NCI-H1694 (cell line): ENCODE data around the gene GRPEL1.
"Not testable (repeated sequence)": the region's sequence is repeated elsewhere in the genome, so short reads cannot be mapped to it uniquely, and the experiment has no call there.

Experiments
- DNase-seq: peaks from one replicate; lab custom pipeline; 2025; lab: John Stamatoyannopoulos, UW

GRPEL1 gene

DNA sequence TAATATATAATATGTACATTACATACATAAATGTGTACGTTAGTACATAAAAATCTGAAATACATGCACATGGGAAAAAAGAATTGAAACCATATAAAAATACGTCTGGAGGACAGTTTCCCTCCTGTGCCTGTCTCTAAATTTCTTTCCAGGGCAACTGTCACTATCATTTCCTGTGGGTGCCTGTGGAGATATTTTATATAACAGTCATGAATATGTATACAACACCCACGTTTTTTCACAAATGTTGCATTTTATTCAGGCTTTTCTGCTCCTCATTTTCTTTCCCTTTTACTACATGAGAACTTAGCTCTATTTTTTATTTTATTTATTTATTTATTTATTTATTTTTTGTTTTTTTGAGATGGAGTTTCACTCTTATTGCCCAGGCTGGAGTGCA is 24.2 kb upstream of the GRPEL1 start:
- no peak for DNase-seq

DNA sequence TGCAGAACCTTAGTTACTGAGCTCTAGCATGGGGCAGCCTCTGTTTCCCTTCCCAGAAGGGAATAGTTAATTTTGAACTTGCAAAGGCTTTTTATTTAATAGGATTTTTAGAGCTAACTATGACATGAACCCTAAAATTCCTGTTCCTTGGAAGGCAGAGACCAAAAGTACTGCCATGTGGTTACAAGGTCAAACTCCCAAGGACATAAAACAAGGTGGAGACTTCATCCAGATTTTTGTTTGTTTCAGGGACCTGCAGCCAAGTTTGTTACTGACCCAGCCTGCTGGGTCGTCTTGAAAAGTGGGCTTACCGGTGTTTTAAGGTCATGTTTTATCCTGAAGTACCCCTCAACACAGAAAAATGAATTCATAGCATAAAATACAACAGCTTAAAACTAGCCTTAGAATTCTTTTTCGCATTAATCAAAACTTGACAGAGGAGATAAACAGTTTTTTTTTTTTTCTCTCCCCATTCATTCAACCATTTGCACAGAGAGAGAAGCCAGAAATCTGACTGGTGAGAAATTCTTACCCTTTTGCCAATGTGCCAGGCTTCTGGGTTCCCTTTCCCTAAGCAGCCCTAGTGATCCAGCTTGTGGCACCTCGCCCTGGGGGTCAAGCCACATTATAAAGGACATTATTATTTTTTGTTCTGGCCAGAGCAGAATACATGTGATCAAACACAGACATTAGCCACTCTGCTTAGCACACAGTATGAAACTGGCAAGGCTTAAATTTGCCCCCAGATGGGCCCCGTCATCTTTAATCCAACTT is 21.5 kb upstream of the GRPEL1 start:
- no peak for DNase-seq

DNA sequence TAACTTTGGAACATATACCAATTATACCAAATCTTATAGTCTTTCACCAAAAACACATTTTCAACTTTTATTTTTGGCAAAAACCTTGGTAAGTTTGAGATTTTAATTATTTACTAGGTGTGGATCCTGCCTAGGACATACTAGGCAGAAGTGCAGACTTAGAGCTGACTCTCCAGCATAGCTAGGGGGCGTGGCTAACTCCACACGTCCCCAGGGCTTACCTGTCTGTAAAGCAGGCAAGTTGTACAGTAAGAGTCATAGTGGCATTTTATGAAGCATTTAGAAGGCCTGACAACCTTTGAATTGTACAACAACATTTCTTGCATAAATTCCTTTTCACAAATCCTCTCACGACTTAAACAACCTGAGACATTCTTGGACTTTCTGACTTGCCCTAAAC is 19.2 kb upstream of the GRPEL1 start:
- no peak for DNase-seq

DNA sequence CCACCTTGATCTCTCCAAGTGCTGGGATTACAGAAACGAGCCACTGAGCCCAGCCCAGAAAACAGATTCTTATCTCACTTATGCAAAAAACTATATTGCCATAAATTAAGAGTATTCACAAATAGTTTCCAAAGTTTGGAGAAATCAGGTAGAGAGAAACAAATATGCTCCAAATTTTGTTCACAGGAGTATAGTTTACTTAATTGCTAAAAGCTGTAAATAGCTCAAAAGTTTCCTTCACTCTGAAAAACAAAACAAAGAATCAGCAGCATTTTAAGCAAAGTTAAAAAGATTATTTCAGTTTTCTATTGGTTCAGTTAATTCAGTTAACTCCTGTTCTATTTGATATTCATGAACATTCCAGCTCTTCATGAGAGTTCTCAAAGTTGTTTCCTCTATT is 18.5 kb upstream of the GRPEL1 start:
- DNase-seq, result no peak

DNA sequence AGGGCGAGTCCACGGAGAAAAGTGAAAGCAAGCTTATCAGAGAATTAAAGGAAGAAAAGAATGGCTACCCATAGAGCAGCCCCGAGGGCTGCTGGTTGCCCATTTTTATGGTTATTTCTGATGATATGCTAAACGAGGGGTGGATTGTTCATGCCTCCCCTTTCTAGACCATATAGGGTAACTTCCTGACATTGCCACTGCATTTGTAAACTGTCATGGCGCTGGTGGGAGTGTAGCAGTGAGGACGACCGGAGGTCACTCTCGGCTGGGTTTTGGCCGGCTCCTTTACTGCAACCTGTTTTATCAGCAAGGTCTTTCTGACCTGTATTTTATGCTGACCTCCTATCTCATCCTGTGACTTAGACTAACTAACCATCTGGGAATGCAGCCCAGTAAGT is 16.7 kb upstream of the GRPEL1 start:
- not testable (repeated sequence) for DNase-seq

DNA sequence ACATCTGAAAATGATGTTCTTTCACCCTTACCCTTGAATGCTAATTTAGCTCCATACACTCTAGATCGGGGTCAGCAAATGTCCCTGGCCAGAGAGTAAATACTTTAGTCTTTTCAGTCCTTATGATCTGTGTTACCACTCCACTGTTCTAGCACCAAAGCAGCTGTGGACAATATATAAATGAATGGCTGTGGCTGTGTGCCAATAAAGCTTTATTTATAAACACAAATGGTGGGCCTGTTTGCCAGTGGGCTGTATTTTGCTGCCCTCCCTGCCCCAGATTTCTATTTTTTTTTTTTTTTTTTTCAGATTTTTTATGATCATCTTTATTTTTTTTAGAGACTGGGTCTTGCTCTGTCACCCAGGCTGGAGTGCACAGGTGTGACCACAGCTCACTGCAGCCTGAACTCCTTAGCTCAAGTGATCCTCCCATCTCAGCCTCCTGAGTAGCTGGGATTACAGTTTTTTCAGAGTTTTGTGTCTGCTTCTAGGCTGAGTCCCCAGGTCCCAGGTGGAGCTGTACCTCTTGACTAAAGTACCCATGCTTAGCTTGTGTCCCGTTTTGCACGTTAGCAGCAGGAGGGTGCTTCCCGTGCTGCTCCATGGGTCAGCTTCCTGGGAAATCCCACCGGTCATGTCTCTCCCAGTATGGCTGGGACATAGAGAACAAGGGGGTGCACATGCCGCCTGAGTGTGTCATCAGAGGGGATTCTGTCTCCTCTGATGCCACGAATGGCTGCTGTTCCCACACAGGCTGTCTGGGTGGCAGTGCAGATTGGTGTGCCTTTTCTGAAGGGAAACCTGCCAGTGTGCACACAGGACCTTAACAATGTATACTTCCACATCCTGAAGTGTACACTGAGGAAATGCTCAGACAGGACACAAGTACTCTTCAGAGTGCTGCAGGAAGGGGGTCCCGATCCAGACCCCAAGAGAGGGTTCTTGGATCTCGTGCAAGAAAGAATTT is 16.0 kb upstream of the GRPEL1 start:
- DNase-seq, result no peak

DNA sequence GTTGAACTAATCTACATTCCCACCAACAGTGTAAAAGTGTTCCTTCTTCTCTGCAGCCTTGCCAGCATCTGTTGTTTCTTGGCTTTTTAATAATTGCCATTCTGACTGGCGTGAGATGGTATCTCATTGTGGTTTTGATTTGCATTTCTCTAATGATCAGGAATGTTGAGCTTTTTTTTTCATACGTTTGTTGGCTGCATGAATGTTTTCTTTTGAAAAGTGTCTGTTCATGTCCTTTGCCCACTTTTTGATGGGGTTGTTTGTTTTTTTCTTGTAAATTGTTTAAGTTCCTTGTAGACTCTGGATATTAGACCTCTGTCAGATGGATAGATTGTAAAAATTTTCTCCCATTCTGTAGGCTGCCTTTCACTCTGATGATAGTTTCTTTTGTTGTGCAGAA is 12.0 kb upstream of the GRPEL1 start:
- not testable (repeated sequence) for DNase-seq

DNA sequence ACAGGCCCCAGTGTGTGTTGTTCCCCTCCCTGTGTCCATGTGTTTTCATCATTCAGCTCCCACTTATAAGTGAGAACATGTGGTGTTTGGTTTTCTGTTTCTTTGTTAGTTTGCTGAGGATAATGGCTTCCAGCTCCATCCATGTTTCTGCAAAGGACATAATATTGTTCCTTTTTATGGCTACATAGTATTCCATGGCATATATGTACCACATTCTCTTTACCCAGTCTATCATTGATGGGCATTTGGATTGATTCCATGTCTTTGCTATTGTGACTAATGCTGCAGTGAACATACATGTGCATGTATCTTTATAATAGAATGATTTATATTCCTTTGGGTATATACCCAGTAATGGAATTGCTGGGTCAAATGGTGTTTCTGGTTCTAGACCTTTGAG is 11.6 kb upstream of the GRPEL1 start:
- not testable (repeated sequence) for DNase-seq

DNA sequence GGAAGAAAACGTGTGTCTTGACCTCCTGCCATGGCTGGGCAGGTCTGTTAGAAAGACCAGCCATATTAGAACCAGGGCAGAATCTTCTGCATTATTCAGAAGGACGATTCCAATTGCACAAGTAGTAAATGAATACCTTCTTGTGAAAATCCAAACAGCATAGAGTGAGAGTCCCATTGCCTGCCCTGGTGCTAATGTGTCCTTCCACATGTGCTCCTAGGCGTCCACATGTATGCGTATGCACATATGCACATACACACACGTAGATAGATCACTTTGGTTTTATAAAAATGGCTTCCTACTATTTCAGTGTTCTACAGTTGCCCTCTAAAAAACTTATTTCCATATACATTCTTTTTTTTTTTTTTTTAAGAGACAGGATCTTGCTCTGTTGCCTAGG is 10.2 kb upstream of the GRPEL1 start:
- no peak for DNase-seq

DNA sequence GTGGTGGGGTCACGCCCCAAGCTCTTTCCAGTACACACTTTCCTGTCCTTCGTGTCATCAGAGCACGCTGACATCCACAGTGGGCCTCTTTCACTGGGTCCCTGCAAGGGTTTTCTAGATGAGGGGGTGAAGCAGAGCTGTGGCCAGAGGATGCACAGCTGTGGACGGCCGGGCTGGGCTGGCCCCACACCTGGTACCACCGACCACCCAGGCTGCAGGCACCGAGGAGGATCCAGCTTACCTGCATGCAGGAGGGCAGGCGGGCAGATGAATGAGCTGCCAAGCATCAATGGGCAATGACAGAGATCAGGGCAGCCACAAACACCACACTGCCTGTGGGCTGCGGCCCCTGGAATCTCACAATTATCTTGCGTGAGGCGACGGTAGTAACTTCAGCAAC is 9.5 kb upstream of the GRPEL1 start:
- no peak for DNase-seq

DNA sequence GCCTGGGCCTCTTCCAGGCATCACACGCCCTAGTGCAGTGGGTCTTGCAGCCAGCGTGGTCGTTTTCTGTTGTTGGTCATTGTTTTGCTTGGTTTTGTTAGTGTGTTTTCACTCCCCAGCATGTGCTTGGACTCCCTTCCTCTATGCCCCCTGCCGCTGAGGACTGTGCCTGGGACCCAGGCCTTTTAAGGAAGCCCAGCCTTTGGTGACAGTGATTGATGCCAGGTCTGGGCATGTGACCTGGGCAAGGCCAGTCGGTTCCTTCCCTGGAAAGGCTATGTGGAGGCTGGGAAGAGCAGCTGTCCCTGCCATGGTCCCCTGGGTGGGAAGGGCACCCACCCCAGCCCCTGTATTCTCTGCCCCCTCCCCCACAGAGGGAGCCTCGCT is 8.8 kb upstream of the GRPEL1 start:
- DNase-seq, result no peak

DNA sequence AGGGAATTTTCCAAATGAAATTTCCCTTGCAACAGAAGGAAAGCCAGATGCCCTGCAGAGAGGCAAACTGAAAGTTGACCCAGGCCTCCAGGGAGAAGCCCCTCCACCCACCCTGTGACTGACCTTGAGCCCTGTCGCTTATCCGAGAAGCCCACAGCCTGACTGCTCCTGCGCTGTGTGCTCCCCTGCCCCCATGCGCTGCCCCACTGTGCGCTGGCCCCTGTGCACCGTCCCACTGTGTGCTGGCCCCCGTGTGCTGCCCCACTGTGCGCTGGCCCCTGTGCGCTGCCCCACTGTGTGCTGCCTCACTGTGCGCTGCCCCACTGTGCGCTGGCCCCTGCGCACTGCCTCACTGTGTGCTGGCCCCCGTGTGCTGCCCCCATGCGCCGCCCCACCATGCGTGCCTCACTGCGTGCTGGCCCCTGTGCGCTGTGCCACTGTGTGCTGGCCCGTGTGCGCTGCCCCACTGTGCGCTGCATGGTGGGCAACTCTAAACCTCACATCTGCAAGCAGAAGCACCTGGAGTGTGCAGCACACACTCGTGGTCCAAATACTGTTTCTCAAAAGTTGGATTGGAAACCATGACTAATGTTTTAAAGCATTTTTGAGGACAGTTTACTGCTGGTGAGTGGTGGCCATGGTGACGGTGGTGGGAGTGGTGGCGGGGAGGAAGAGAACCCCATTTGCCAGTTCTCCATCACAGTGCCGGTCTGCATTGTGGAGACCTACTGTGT is 8.3 kb upstream of the GRPEL1 start:
- DNase-seq, result no peak

DNA sequence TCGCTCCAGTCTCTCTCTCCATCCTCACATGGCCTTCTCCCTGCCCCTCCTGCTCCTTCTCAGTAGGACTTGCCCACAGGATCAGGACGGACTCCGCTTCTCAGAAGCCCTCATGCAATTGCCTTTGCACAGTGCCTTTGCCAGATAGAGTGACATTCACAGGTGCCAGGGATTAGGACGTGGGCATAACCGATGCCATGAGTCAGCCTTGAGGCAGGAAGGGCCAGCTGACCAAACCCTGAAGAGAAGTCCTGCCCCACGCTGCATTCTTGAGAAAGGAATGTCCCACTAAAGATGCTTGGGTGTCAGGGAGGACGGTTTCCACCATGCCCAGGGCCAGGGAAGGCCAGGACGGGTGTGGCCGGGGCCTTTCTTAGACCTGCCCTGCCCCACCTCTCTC is 6.6 kb upstream of the GRPEL1 start:
- no peak for DNase-seq

DNA sequence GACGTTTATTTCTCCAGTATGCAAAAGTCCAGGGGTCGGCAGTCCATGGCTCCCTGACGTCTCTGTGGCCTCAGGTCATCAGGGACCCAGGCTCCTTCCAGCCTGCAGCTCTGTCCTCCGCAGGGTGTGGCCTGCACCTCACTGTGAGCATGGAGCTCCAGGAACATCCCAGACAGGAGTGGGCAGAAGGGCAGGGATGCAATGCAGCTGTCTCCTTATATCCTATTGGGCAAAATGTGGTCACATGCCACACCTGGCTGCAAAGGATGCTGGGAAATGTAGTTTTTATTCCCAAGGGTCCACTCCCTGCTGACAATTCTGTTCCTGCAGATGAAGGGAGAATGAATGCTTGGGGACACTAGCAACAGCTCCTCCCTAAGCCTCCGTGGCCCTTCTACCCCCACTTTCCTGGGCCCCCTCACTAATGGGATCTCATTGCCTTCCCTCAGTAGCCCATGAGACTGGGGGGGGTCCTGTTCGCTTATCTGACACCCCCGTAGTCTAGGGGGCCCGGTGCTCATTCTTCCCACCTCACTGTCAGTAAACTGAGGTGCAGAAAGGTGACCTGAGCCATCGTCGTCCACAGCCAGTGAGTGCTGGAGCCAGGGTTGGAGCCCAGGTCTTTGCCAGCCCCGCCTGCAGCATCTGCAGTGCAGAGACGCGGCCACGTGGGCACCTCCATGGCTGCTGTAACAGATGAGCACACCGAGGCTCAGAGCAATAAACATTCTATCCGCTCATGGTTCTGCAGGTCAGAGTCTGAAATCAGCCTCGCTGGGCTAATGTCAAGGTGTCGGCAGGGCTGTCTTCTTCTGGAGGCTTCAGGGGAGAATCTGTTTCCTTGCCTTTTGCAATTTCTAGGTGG is 5.9 kb upstream of the GRPEL1 start:
- DNase-seq, result peak; percentile 73

DNA sequence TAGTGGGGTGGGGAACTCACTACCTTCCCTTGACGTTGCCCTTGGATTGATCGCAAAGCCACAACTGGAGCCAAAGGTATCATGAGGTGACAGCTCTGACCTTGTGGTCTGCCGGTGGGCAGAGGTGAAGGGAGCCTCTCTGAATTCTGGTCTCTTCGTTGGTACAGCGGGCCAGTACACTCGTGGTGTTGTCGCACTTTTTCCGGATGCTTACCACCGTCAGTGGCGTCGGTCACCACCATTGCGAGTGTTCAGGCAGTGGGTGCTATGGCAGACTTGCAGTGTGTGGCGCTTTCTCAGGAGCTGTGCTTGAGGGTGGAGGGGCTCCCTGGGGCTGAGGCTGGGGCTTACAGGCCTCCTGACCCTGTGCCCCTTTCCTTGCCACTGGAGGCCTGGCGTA is 5.2 kb upstream of the GRPEL1 start:
- DNase-seq, result no peak

DNA sequence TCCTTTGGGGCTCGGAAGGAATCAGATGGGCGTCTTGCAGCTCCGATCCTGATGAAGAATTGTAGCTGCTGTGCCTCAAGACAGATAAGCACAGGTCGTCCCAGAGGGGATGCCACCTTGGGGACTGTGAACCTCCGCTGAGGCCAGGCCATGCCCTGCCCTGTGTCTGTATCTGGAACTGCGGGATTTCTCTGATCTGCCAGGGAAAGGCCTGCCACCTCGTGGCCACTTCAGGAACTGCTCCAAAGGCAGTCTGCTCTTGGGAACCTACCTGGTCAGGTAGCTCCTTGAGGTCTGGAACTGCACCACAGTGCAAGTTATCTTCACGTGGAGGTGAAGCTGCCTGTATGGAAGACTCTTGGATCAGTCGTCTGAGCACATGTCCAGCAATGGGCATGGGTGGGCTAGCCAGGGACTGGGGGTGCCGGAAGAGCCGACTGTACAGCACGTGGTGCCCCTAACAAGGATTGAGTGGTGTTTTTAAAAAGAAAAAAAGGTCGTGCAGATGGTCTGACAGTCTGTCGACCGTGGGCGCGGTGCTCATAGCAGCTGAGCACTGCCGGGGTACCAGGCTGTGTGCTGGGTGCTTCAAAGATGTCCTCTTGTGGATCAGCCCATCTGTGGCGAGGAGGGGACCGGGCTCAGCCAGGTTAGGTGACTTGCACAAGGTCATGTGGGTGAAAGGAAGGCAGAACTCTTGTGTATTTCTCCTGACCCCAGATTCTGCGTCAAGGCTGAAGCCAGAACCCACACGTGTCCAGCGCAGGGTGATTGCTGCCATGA is 3.1 kb upstream of the GRPEL1 start:
- DNase-seq, result peak; percentile 68

DNA sequence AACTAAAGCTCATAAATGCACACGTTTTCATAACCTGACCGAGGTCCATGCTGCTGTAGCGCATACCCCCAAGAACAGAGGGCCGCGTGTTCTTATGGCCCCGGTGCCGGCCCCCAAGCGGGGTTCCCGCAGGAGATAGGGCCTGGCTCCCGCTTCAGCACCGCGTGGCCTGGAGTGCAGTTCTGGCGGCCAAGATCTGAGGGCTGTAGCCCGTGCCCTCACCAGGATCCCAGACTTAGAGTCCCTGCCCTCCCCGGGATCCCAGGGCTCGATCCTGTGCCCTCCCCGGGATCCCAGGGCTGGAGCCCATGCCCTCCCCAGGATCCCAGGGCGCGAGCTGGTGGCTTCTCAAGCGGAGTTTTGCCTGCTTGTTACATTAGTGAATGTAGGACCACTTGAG is 1.0 kb upstream of the GRPEL1 start:
- no peak for DNase-seq

DNA sequence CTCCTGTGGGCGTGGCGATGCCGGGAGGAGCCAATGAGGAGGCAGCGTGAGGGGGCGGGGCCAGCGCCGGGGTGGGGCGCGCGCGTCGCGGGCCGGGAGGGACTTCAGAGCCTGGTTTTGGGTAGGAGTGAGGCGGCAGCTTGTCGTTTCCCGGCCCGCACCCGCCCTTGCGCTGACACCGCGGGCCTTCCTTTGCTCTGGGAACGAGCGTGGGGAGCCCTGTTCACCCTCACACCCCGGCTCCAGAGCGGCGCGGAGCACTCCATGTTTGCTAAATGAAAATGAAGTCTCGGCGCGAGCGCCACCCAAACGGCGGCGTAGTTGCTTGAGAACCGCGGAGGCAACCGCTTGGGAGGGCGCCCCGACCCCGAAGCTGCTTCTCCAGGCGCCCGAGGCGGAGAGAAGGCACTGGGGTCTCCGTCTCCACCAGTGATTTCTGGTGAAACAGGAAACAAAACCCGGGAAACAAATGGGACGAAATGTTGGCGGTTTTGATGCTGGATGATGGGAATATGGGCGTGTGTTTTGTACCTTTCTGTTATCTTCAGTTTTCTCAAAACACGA is 497 bp upstream of the GRPEL1 start:
- no peak for DNase-seq

DNA sequence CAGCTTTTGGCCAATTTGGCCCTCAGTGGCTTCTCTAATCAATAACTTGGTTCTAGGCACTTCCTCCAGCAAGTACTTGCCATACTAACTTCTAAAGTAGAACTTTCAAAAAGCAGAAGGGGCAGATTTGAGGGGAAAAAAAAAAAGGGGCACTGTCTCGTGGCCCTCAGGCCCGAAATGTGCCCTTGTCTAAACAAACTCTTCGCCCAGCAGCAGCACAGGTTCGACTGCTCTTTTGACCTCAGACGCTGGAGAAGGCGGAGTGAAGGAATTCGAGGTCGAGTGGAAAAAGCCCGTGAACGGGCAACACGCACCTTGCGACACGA is 775 bp downstream of the GRPEL1 start:
- DNase-seq, result no peak

DNA sequence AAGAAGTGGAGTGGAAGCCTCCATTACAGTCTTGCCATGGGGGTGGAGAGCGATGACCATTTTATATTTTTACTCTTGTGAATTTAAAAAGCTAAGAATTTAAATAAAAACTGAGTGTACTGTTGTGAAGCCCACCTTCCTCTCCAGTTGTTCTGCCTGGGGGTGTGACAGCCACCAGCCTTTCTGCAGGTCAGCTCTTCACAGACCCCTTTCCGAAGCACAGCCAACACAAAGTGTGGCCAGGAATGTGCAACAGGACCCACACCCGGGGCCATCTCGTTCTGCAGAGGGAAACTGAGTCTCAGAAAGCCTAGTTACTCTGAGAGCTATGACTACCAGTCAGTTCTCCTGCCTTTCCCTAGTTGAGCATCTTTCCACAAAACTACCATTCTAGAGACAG is 1.4 kb downstream of the GRPEL1 start:
- DNase-seq, result no peak

DNA sequence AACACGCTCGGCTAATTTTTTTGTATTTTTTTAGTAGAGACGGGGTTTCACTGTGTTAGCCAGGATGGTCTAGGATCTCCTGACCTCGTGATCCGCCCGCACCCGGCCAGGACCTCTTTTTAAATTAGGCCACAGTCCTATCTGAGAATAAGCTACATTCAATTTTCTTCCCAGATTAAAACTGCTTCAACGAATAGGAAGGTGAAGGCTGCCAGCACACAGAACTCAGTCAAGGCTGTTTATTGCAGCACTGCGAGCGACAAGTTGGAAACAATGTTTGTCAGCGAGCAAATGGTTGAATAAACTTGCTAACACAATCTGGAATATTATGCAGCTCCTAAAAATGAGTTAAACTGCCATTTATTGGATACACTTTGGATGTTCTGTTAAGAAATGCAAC is 1.9 kb downstream of the GRPEL1 start:
- DNase-seq, result no peak
